ENCODE measurements around the gene RFX7.
"Not testable (repeated sequence)": the region's sequence is repeated elsewhere in the genome, so short reads cannot be mapped to it uniquely, and the experiment has no call there.

The RFX7 gene

DNA sequence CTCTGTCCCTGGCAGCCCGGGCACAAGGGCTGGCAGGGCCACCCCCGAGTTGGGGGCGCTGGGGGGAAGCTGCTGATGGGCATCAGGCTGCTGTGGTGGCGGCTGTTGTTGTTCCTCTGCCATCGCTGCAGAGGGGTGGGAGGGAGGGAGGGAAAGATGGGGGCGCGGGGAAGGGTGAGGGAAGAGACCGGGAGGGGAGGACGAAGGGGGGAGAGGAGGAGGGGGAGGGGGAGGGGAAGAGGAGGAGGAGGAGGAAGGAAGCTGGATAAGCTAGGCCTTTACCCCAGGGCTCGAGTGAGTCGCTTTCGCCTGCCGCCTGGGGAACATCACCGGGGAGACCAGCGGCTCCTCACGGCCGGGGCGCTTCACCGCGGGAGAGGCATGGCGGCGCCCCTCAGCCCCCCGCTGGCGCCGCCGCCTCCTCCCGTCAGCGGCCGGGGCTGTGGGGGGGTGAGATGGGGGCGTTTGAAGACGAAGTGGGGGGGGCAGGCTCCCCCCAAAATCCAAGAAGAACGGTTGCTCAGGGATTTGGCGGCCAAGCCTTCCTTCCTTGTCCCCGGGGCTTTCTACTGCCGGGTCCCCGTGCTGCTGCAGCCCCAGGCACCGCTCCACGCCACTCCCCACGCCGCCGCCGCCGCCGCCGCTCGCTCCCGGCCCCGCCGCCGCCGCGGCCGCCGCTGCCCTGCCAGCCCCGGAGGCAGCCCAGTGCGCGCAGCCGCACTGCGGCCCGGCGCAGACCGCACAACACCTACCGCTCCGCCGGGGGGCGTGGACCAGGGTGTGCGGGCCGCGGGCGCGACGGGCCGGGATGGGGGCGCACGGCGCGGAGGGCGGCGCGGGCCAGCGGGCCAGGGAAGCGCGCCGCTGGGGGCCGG lies at the start of gene RFX7:
Gene RFX7 (minus strand): TSS at position 717 of the 875 bp plus-strand sequence. CDS start 594 bp downstream, at position 123.
- peak; percentile 68 for DNase-seq (ENCODE audit: low spot score)

DNA sequence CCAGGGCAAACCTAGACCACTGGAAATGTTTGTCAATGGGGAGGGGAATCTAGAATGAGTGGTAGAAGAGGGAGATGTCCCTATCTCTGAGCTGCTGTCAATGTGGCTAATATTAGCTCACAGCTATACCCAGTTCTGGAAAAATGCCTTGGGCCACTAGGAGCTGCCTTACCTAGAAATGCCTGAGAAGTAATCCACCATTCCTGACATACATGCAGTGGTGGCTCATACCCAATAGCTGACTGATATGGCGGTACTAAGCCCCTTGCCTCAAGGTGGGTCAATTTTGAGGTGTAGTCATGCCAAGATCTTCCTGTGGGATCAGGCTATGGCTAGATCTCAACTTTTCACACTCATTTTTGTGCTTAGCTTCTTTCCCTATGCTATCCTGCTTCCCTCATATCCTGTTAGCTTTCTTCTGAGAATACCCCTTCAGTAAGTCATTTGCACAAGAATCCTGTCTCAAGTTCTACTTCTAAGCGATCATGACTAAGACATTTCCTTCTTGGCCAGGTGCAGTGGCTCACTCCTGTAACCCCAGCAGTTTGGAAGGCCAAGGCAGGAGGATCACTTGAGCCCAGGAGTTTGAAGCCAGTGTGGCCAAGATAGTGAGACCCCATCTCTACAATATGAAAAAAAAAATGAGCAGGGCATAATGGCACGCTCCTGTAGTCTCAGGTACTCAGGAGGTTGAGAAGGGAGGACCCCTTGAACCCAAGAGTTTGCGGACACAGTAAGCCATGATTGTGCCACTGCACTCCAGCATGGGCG lies 49.1 kb upstream of the RFX7 start:
- DNase-seq (ENCODE audit: low spot score): no peak

DNA sequence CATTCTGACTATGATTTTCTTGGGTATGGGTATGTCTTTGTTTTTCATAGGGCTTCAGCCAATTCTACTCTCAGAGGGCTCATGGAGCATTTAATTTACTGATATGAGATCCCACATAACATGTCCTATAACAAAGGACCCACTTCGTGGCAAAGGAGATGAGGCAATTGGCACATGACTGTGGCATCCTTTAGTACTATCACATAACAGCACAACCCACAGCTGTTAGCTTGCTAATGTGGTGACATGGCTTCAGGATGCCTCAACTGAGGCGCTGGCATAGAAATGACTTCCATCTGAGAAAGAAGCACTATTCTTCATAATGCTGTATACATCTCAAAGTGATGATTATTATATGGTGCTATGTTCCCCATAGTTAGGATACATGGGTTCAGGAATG lies 48.1 kb upstream of the RFX7 start:
- no peak for DNase-seq (ENCODE audit: low spot score)

GRCh38 chr15:56286213-56286612 lies 42.5 kb upstream of the RFX7 start:
- no peak for DNase-seq (ENCODE audit: low spot score)

GRCh38 chr15:56281145-56281544 lies 37.5 kb upstream of the RFX7 start:
- DNase-seq (ENCODE audit: low spot score): no peak

DNA sequence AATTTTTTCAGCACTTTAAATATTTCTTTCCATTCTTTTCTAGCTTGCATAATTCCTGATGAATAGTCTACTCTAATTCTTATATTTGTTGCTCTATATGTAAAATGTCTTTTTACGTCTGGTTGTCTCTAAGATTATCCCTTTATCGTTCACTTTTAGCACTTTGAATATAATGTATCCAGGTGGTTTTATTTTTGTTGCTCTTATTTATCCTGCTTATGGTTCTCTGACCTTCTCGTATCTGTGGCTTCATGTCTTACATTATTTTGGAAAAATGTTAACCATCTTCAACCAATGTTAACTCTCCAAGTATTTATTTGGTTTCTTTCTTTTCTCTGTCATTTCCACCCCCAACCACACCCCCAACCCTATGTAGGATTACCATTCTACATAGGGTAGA lies 30.0 kb upstream of the RFX7 start:
- no peak for DNase-seq (ENCODE audit: low spot score)

- DNase-seq (ENCODE audit: low spot score): no peak
Measured at GRCh38 chr15:56272454-56272853, 28.8 kb upstream of the RFX7 start.

GRCh38 chr15:56266465-56266864 lies 22.8 kb upstream of the RFX7 start:
- not testable (repeated sequence) for DNase-seq (ENCODE audit: low spot score)

DNA sequence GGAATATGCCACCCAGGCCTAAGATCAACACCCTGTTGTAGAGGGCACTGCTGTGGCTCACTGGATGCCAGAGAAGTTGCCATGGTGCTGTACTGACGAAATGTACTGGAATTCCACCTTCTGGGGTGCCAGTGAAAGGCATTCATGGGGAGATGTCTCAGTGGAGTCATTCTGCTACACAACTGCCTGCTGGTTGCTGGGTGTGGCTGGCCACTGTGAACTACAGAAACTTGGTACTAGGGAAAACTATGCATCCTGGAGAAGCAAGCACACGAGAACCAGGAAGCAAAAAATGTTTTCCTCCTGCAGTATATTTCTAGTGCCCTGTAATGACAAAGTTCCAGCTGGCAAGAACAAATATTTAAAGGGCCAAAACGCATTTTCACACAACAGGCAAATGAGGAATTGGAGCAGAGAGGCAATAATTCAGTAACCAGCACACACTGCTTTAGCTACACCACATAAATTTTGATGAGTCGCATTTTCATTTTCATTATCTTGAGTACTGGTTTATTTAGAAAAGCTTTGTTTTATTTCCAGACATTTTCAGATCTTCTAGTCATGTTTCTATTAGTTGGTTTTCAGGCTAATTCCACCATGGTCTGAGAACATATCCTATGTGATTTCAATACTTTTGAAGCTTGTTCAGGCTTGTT lies 18.3 kb upstream of the RFX7 start:
- no peak for DNase-seq (ENCODE audit: low spot score)

GRCh38 chr15:56257306-56257705 lies 13.6 kb upstream of the RFX7 start:
- not testable (repeated sequence) for DNase-seq (ENCODE audit: low spot score)

DNA sequence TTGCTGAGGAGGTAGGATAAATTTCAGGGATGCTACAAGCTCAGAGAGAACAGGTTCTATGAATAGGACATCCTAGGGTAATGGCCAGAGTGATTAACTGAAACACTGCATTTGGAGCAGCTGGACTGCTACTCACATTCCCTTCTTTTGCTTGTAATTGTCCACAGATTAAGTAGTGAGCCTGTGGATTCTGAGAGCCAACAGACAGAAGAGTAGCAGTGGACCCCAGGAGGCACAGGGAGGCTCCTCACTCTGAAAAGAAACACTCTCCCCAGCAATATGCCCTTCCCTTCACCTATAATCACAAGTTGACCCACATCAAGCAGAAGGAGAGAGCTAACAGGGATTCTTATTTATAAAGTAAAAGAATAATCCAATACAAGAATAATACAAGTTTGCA lies 10.6 kb upstream of the RFX7 start:
- DNase-seq (ENCODE audit: low spot score): no peak

DNA sequence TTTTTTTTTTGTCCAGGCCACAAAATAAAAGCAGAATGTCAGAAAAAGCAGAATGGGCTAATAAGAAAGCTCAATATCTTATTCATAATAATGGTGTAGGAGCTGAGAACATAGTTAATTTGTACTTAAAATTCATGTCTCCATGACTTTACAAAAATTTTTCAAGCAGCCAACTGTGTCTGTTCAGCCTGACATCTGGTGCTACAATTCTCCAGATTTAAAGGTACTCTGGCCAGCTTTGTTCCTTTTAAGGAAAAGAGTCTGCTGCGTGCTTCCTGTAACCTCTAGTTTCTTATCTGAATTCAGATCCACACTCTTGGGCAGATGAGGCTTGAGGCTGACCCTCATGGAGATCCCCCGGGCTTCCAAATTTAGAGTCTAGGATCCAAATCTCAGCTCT lies 8.7 kb upstream of the RFX7 start:
- DNase-seq (ENCODE audit: low spot score): no peak

GRCh38 chr15:56251315-56252095 lies 7.8 kb upstream of the RFX7 start:
- no peak for DNase-seq (ENCODE audit: low spot score)

DNA sequence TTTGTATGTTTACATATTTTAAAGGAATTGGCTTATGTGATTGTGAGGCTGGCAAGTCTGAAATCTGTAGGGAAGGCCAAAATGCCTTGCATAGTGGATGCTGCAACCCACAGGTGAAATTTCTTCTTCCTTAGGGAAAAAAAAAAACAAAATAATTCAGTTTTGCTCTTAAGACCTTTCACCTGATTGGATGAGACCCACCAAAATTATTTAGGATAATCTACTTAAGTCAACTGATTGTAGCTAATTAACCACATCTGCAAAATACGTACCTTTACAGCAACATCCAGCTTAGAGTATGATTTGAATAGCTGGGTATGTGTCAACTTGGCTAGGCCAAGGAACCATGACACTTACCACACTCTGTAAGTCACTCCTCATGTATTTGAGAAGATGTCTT lies 6.9 kb upstream of the RFX7 start:
- no peak for DNase-seq (ENCODE audit: low spot score)

DNA sequence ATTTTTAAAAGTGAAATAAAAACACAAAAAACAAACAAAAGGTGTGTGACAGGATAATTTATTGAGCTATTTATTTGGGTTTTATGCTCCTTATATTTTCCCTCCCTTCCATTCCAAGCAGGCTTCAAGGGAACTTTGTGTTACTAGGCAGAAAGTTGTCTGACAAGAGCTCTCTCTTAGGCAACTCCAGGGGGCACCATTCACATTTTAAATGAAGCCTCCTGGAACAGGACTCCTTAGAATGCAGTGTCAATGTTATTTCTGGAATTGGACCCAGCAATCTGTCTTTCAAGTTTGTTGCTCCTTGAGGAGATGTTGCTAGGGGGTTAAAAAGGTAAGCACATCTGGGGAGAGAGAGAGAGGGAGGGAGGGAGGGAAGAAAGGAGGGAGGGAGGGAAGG lies 5.4 kb upstream of the RFX7 start:
- peak; percentile 62 for DNase-seq (ENCODE audit: low spot score)

GRCh38 chr15:56248311-56248992 lies 4.8 kb upstream of the RFX7 start:
- DNase-seq (ENCODE audit: low spot score): no peak

DNA sequence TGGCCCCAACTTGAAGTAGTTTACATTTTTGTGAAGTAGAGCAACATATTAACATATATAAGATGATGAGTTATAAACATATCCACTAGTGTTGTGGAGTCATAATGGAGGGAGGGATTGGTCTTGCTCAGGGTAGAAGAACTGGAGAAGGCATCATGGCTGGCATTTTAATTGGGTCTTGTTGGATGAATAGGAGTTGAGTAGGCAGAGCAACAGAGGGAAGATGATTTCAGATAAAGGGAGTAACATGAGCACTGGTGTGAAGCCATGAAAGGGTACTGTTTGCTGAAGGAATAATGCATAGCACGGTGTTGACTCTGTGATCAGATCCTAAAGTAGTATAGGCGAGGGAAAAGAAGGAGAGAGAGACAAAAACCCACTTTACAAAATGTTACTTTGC lies 3.6 kb upstream of the RFX7 start:
- no peak for DNase-seq (ENCODE audit: low spot score)

DNA sequence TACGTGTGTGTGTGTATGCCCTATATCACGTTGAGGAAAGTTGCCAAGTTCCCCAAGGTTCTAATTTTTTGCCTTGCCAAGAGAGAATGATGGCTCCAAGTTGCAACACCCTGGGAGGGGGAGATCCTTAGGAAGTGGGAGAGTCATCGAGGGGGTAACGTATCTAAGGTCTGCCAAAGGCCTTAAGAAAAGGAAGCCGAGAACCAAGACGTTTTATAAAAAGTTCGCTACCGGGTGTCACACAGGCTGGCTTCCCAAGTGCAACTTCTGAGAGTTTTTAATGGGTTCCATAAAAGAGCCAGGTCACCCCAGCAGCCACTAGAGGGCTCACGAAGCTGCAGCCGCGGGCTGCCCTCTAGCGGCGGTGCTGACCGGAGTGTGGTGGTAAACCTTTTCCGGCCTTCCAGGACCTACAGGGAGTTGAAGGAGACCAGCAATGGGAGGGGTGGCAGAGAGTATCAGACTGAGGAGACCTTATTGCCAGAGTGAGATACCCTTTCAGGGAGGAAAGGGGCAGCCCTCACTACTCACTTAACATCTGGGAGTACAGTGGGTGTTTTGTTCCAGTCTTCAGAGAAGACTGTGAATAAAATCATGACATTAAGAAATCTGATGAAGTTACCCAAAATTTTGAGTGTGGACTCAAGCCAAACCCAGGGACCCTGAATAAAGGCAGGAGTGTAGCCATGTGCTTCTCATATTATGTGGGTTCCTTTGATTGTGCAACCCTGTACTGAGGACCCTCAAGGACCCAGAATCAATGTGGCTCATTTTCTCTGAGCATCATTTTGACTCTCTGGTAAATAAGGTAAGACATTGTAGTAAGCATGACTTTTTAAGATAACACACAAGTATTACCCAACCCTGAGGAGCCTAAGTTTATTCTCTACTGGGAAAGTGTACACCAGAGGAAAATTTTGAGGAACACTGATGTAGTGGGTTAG lies 2.5 kb upstream of the RFX7 start:
- peak; percentile 80 for DNase-seq (ENCODE audit: low spot score)

GRCh38 chr15:56244811-56245576 lies 1.3 kb upstream of the RFX7 start:
- DNase-seq (ENCODE audit: low spot score): no peak
